ENCODE results near the gene RARG. TPM values are rescaled to one million over a fixed set of nuclear protein-coding genes. Genes with fewer than 3 reads are reported as not detected.

RARG gene
- total and polyA plus RNA-seq, 2 donors (not counting 3 experiments of a cell fraction or from before 2014, with no cell fraction given), result 9.9 to 19.5 TPM

- POLR2A ChIA-PET, result no interaction called here
- TF ChIP-seq POLR2A (IDR thresholded peaks at IDR 0.05; ENCODE audit: low read depth, low read length) (no peak), JUN (IDR thresholded peaks at IDR 0.05; ENCODE audit: borderline replicate concordance, insufficient read depth, insufficient read length, low read depth) (no peak), MYC (IDR thresholded peaks at IDR 0.05; ENCODE audit: low read depth, low read length) (no peak), FOS (IDR thresholded peaks at IDR 0.05; ENCODE audit: borderline replicate concordance, insufficient read depth, low read length) (no peak), GATA2 (IDR thresholded peaks at IDR 0.05; ENCODE audit: insufficient read depth, insufficient read length, low read depth, low read length) (no peak), POLR2AphosphoS5 (IDR thresholded peaks at IDR 0.05; ENCODE audit: insufficient read depth, low read depth, low read length) (no peak), MAX (IDR thresholded peaks at IDR 0.05; ENCODE audit: insufficient read depth, insufficient read length) (no peak), EZH2 (IDR thresholded peaks at IDR 0.05; ENCODE audit: borderline replicate concordance, low read depth, low read length, severe bottlenecking) (no peak)
- TF ChIP-seq, protein P1, sequence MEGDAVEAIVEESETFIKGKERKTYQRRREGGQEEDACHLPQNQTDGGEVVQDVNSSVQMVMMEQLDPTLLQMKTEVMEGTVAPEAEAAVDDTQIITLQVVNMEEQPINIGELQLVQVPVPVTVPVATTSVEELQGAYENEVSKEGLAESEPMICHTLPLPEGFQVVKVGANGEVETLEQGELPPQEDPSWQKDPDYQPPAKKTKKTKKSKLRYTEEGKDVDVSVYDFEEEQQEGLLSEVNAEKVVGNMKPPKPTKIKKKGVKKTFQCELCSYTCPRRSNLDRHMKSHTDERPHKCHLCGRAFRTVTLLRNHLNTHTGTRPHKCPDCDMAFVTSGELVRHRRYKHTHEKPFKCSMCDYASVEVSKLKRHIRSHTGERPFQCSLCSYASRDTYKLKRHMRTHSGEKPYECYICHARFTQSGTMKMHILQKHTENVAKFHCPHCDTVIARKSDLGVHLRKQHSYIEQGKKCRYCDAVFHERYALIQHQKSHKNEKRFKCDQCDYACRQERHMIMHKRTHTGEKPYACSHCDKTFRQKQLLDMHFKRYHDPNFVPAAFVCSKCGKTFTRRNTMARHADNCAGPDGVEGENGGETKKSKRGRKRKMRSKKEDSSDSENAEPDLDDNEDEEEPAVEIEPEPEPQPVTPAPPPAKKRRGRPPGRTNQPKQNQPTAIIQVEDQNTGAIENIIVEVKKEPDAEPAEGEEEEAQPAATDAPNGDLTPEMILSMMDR (IDR thresholded peaks at IDR 0.05; ENCODE audit: extremely low read depth in 1 of 2, insufficient read depth in 1 of 2, low read depth in 1 of 2, low read length in 2 of 2), result no peak
- Histone ChIP-seq H3K4me2 (ENCODE audit: insufficient read depth, low read length) (no peak overlapping the region), H3K27me3 (ENCODE audit: control insufficient read depth in 2 of 2, insufficient read depth in 2 of 2, low read length in 2 of 2) (no peaks in the 10 kb centered on the region), H3K4me1 (ENCODE audit: control insufficient read depth, extremely low read depth, insufficient read depth, low read length) (peaks cover 2% of the 10 kb centered on the region), H3K36me3 (ENCODE audit: control insufficient read depth in 2 of 2, extremely low read depth in 1 of 2, insufficient read depth in 2 of 2, low read length in 2 of 2) (peaks cover 0 to 2% of the 10 kb centered on the region in 2 experiments), H2AFZ (ENCODE audit: low read depth, low read length) (no peak overlapping the region), H4K20me1 (replicated peaks; ENCODE audit: control insufficient read depth, extremely low read depth, insufficient read depth, low read length) (no peaks in the 10 kb centered on the region), H3K79me2 (ENCODE audit: control insufficient read depth, insufficient read depth, low read length) (no peaks in the 10 kb centered on the region), H3K27ac (ENCODE audit: insufficient read depth, low read depth, low read length) (no peak overlapping the region), H3K9ac (replicated peaks; ENCODE audit: extremely low read depth, insufficient read depth, low read length) (no peak overlapping the region), H3K9me3 (replicated peaks; ENCODE audit: control insufficient read depth, insufficient read depth, low read length) (no peaks in the 10 kb centered on the region), H3K9me1 (replicated peaks; ENCODE audit: control insufficient read depth, extremely low read depth, insufficient read depth, low read length) (no peaks in the 10 kb centered on the region), H3K4me3 (replicated peaks in 1 of 3; ENCODE audit: insufficient read depth in 1 of 3, low read depth in 1 of 3, low read length in 3 of 3) (no peak overlapping the region)
- no TSS peak for BruUV-seq (replicated peaks)
- intact Hi-C loops (cut with micrococcal nuclease) (no loop called here), dilution Hi-C loops (cut with MboI; ENCODE audit: extremely low pct_ligation_motif_present, low sequenced_read_pairs) (no loop called here)
- FAIRE-seq (no peak), DNase-seq (ENCODE audit: low read depth, low spot score) (no peak)
- CTCF ChIA-PET, result interaction anchor here (0.8 to 2.1 kb wide), 6 partner anchors 11 to 143 kb away, joined by 3 to 16 read pairs (median 4); partner anchors contain the start of gene AAAS
Observed at GRCh38 chr12:53208877-53209463, 23.0 kb downstream of the RARG start.
